GM18951 (cell line): ENCODE data around the gene DALRD3.

Experiments used
- POLR2A ChIP-seq: IDR thresholded peaks from 4 replicates; pipeline ENCODE4 v1.6.1; 2011; ENCODE audit warnings: mild to moderate bottlenecking; ENCODE audit not compliant: insufficient read length, insufficient read depth; ENCODE audit errors: extremely low read depth
- in situ Hi-C: fragments of 300-500 bp; cut with MboI; formaldehyde crosslinking; loops from one replicate; pipeline ENCODE4 v1.12.0; 2022; ENCODE audit warnings: low sequenced_read_pairs, mixed read lengths, inconsistent platforms; ENCODE audit not compliant: unreplicated experiment

DALRD3 gene

GRCh38 chr3:49005998-49006397 lies 12.4 kb downstream of the DALRD3 start:
- in situ Hi-C loops: no loop called here
- TF ChIP-seq POLR2A: no peak

DNA sequence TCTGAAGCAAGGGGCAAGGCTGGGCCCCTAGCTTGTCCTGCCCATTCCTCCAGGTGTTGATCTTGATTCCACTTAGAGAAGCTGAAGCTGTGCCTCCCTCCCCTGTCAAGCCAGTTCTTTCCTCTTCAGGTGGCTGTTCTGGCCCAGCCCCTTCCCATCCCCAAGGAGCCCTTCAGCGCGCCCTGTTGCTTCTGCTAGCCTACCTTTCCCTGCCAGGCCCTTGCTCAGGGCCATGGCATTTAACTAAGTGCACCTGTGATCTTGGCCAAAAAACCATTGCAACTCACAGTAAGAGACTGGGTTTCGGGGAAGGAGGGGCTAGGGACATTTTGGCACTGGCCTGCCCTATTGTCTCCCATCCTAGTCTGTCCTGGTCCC lies 13.1 kb downstream of the DALRD3 start:
- no peak for TF ChIP-seq POLR2A
- in situ Hi-C loops: no loop called here

- in situ Hi-C loops: no loop called here
- no peak for TF ChIP-seq POLR2A
Measured at GRCh38 chr3:49004352-49005302, 13.8 kb downstream of the DALRD3 start.

GRCh38 chr3:49001155-49001554 lies 17.2 kb downstream of the DALRD3 start:
- TF ChIP-seq POLR2A: peak; percentile 12
- in situ Hi-C loops: no loop called here

DNA sequence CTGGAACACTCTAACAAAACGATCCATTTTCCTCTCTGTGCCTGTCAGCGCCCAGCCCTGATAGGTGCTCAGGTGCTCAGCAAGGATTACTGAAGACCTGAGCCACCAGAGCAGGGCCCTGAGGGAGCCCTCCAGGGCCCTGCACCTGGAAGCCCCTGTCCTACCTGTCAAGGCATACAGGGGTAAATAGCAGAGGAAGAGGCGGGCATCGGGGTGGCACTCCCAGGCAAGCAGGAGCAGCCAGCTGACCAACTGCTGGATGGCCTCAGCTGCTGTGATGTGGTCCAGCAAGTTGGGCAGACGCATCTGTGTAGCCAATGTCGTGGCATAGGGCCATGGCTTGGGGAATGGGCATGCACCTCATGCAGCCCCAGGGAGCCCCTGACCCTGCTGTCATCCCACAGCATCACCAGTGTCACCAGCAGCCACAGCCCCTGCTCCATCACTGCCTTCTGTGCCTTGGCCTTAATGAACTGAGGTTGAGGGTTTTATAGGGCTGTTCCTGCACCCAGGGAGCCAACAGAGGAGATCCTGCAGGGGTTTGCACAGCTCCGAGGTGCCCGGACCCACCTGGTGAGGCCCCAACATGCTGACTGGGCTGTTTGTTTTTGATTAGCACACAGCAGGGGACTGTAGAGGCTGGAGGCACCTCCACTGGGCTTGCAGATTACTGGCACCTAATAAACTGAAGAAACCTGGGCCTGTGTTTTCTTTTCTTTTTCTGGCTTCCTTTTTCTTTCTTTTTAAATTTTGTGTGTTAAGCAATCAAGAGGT lies 19.1 kb downstream of the DALRD3 start:
- in situ Hi-C loops: no loop called here
- TF ChIP-seq POLR2A: no peak

DNA sequence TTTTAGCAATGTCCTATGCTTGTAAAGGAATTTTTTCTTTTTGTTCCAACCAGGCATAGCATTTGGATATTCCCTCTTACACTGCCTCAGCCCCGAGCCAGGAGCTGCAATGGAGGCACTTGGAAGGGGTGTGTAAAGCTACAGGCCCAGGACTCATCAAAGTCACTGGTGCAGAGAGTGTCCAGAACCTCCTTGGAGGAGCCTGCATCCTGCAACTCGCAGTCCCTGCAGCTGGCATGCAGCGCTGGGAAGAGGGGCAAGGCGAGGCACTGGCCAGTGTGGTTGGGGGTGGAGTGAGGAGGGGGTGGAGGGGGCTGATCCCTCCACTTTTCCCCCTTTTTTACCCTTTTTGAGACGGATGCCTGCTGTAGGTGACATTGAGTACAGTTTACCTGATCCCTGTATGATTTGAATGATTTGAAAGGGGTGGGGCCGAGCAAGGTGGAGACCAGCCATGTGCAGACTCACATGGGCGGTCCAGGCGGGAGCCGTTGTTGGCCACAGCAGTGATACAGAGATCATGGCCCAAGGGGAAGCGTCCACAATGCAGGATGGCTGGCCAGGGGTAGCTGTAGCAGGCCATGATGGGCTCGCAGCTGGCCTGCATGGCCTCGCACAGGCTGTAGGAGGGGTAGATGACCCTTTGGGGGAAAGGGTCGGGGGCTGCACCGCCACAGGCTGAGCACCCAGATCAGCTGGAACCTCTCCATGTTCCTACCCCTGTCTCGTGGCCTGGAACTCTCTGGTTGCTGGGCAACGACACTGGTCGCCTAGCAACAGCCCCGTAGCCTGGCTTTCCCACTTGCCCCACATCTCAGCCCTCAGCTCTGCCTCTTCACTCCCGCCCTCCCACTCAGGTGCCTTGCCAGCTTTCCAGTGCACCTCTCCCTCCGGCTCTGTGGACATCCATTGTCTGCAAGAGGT lies 20.4 kb downstream of the DALRD3 start:
- in situ Hi-C loops: no loop called here
- TF ChIP-seq POLR2A: no peak

DNA sequence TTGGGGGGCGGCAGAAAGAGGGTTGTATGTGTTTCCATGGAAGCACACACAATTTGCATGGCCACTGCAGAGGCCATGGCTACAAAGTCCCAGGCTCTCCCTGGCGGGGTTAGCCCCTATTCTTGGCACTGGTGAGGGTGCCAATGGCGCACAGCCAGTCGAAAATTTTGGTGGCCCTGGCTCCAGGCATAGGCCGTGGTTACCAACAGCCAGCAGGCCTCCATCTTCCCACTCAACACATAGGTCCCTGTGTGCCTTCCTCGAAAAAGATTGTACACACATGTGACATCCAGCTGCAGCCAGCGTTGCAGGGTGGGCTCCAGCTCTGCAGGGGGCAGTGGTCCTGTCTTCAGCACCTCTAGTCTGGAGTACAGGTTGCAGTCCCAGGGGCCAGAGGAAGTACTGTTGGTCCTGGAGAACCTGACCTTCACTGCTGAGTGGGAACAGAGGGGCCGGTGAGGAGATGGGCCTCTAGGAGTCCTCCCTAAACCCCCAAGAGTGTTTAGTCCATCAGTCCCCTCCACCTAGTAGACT lies 21.2 kb downstream of the DALRD3 start:
- TF ChIP-seq POLR2A: no peak
- in situ Hi-C loops: no loop called here

DNA sequence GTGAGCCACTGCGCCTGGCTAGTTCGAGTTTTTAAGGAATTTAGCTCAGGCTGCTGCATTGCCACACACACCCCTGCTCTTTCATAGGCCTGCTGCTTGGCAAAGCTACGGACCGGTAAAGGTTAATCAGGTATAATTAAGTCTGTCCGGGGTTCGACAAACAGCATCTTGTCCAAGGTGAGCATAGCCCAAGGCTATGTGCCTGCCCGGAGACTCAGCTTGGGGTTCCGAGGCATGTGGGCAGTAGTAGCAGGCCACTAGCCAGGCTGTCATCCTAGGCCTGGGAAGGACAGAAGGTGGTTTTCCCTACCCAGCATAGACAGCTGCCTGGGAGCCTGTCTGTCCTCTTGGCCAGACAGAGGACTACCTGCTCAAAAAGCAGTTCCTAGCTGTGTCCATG lies 21.7 kb downstream of the DALRD3 start:
- in situ Hi-C loops: no loop called here
- TF ChIP-seq POLR2A: no peak

DNA sequence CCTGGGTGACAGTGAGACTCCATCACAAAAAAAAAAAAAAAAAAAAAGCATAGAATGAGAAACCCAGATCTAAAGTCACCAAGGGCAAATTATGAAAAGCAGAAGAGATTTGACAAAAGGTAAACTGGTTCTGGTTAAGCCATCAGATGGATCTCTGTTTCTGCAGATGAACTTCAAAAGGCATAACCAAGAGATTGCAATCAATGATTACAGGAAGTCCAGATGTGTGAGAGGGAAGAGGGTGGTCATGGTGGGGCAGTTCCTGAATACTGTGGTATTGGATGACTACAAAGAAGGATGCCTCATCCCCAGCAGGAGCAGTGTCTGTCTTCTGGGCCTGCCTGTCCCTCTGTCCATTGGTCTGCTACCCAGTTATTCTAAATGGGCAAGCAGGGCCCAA lies 24.5 kb downstream of the DALRD3 start:
- in situ Hi-C loops: no loop called here

DNA sequence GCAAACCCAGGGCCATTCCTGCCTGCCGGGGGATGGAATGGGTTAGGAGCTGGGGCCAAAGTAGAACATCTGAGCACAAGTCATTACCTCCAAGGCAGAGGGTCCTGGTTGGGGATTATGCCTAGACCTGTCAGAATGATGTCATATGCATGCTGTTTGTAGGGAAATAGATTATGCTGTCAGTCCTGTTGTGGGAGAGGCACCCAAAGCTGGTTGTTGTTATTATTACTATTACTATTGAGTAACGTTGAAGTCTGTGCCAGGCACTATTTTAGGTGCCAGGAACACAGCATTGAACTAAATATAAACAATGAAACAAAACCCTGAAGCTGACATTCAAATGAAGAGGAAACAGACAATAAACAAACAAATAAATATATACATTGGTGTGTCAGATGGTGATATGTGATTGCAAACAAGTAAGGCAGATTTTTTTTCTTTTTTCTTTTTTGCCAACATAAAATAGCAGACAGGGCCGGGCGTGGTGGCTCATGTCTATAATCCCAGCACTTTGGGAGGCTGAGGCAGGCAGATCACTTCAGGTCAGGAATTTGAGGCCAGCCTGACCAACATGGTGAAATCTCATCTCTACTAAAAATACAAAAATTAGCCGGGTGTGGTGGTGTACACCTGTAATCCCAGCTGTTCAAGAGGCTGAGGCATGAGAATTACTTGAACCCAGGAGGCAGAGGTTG lies 26.4 kb downstream of the DALRD3 start:
- in situ Hi-C loops: no loop called here
- no peak for TF ChIP-seq POLR2A

More for the DNA sequence above, 24.5 kb downstream of the DALRD3 start:
- no peak for TF ChIP-seq POLR2A

DNA sequence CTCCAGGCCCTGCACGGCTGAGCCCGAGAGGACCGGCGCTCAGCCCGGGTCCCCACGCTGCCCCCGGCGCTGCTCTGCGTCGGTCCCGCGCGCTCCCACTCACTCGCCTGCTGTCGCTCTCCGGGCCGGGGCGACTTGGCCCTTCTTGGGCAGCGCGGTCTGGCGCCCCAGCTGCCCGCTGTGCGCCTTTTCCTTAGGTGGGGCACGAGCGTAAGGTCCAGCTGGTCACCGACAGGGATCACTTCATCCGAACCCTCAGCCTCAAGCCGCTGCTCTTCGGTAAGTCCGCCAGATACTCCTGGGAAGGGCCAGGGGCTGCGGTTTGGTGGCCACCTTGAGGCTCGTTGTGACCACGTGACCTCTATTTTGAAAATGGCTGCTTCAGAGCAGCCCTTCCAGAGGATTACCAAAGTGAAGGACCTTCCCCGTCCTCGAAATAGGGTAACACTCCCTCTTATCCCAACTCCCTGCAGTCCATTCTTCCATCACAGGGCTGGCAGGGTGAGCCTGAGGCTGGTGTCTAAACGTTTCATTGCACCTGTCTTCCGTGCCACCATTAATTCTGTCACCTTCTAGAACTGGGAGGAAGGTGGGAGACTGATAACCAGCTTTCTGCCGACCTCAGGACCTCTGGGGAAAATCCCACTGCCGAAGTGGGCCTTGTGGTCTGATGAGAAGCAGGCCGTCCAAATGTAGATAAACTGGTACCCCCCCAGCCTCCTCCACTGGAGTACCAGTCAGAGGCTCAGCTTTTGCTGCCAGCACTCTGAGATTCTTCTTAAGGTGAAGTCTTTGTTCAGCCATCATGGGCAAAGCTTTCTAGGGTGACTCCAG lies 27.5 kb downstream of the DALRD3 start:
- no peak for TF ChIP-seq POLR2A
- in situ Hi-C loops: no loop called here
